PC-9 (cell line): ENCODE data around the gene YWHAB. TPM values are rescaled to one million over a fixed set of nuclear protein-coding genes. Genes with fewer than 3 reads are reported as not detected.

Experiments used
- BruUV-seq: library from RNA; stranded (reverse); fragments of 400-500 nt; replicated peaks from 2 replicates; lab custom pipeline; 2021; lab: Mats Ljungman, UMichigan
- CTCF ChIA-PET: fragments of 300-600 bp; sonication (Branson Sonifier 250); formaldehyde crosslinking; loops from one replicate; lab custom pipeline; 2022; ENCODE audit warnings: antibody characterized with exemption; lab: Charles Lee
- POLR2A ChIA-PET: fragments of 300-600 bp; sonication (Branson Sonifier 250); formaldehyde crosslinking; loops from one replicate; lab custom pipeline; 2022; ENCODE audit warnings: antibody characterized with exemption; ENCODE audit not compliant: unreplicated experiment; lab: Charles Lee
- DNase-seq, 2 experiments: peaks; one replicate each; pipeline versions ENCODE4 v3.0.0 to v3.0.0-alpha.2; 2015 to 2022; ENCODE audit warnings: mixed read lengths in 1 of 2
- H2AFZ ChIP-seq: fragments of 200-600 bp; sonication (generic); 2 replicates; pipeline ENCODE4 v1.8.1; 2017; ENCODE audit warnings: antibody characterized with exemption
- H3F3A ChIP-seq: fragments of 200-600 bp; sonication (generic); 2 replicates; pipeline ENCODE4 v1.8.1; 2017; ENCODE audit warnings: antibody characterized with exemption, mild to moderate bottlenecking, low read depth; ENCODE audit not compliant: insufficient read depth
- H3K27ac ChIP-seq: fragments of 200-600 bp; sonication (generic); 2 replicates; pipeline ENCODE4 v1.6.1; 2016; ENCODE audit warnings: mixed run types
- H3K27me3 ChIP-seq: fragments of 200-600 bp; sonication (generic); 2 replicates; pipeline ENCODE4 v1.6.1; 2016; ENCODE audit warnings: low read depth, mixed run types; ENCODE audit not compliant: insufficient read depth
- H3K36me3 ChIP-seq: fragments of 200-600 bp; sonication (generic); 2 replicates; pipeline ENCODE4 v1.6.1; 2016; ENCODE audit warnings: low read depth, mixed run types
- H3K4me1 ChIP-seq: fragments of 200-600 bp; sonication (generic); replicated peaks from 2 replicates; pipeline ENCODE4 v1.6.1; 2016; ENCODE audit warnings: mixed run types; ENCODE audit not compliant: insufficient read depth
- H3K4me2 ChIP-seq: fragments of 200-600 bp; sonication (generic); 2 replicates; pipeline ENCODE4 v1.6.1; 2017; ENCODE audit warnings: mixed run types
- H3K4me3 ChIP-seq: fragments of 200-600 bp; sonication (generic); 2 replicates; pipeline ENCODE4 v1.6.1; 2016; ENCODE audit warnings: mixed run types
- H3K79me2 ChIP-seq: fragments of 200-600 bp; sonication (generic); 2 replicates; pipeline ENCODE4 v1.6.1; 2017; ENCODE audit warnings: low read depth, mixed run types
- H3K9me2 ChIP-seq: fragments of 200-600 bp; sonication (generic); 2 replicates; pipeline ENCODE4 v1.8.1; 2017; ENCODE audit warnings: mild to moderate bottlenecking; ENCODE audit not compliant: insufficient read depth
- H3K9me3 ChIP-seq: fragments of 200-600 bp; sonication (generic); 2 replicates; pipeline ENCODE4 v1.8.1; 2016; ENCODE audit warnings: low read depth; ENCODE audit not compliant: insufficient read depth
- H4K20me1 ChIP-seq: fragments of 200-600 bp; sonication (generic); 2 replicates; pipeline ENCODE4 v1.8.1; 2017; ENCODE audit not compliant: insufficient read depth
- EZH2 ChIP-seq: fragments of 200-600 bp; sonication (generic); IDR thresholded peaks from 2 replicates; pipeline ENCODE4 v1.8.0; 2017; ENCODE audit warnings: antibody characterized with exemption, low read depth
- intact Hi-C: fragments of 100-400 bp; cut with micrococcal nuclease; formaldehyde crosslinking; loops from one replicate; pipeline ENCODE4 v1.10.0; 2022; ENCODE audit not compliant: unreplicated experiment
- total RNA-seq: library from RNA; stranded (reverse); gene quantifications from 2 replicates; pipeline ENCODE4 v1.2.3, GENCODE V29; 2021
- TF ChIP-seq, protein P1 (sequence below): fragments of 200-600 bp; sonication (generic); conservative IDR thresholded peaks from 2 replicates; pipeline ENCODE4 v1.6.1; 2017; ENCODE audit warnings: mixed run types, antibody characterized with exemption, mild to moderate bottlenecking, moderate library complexity

Gene YWHAB
- total RNA-seq, 1 experiment from 2014 or later, result 249 TPM

- H3K79me2 ChIP-seq, result no peaks in the 10 kb centered on the region
- no peak overlapping the region for H2AFZ ChIP-seq
- no peaks in the 10 kb centered on the region for H3K27me3 ChIP-seq
- TF ChIP-seq, protein P1, sequence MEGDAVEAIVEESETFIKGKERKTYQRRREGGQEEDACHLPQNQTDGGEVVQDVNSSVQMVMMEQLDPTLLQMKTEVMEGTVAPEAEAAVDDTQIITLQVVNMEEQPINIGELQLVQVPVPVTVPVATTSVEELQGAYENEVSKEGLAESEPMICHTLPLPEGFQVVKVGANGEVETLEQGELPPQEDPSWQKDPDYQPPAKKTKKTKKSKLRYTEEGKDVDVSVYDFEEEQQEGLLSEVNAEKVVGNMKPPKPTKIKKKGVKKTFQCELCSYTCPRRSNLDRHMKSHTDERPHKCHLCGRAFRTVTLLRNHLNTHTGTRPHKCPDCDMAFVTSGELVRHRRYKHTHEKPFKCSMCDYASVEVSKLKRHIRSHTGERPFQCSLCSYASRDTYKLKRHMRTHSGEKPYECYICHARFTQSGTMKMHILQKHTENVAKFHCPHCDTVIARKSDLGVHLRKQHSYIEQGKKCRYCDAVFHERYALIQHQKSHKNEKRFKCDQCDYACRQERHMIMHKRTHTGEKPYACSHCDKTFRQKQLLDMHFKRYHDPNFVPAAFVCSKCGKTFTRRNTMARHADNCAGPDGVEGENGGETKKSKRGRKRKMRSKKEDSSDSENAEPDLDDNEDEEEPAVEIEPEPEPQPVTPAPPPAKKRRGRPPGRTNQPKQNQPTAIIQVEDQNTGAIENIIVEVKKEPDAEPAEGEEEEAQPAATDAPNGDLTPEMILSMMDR, result no peak
- TF ChIP-seq EZH2, result no peak
- CTCF ChIA-PET, result no interaction called here
- POLR2A ChIA-PET, result interaction anchor here (0.6 kb wide), 1 partner anchor 400 kb away, joined by 3 read pairs; no protein-coding TSS in a partner anchor
- peaks cover 40% of the 10 kb centered on the region for H3K36me3 ChIP-seq
- BruUV-seq, result no TSS peak
- no peaks in the 10 kb centered on the region for H3K9me3 ChIP-seq
- no peak overlapping the region for H3K27ac ChIP-seq
- H3K4me1 ChIP-seq, result no peaks in the 10 kb centered on the region
- 0 out of 2 replicates have a peak, but pooled peaks cover 3% of the 10 kb centered on the region for H4K20me1 ChIP-seq
- H3K4me2 ChIP-seq, result no peak overlapping the region
- H3K4me3 ChIP-seq, result no peak overlapping the region
- DNase-seq, result no peak
- peaks cover 16% of the 10 kb centered on the region; the same call in 1 of the 2 replicates for H3F3A ChIP-seq
- H3K9me2 ChIP-seq, result no peaks in the 10 kb centered on the region
- intact Hi-C loops, result no loop called here
Measured at GRCh38 chr20:44941120-44941691, 55.7 kb downstream of the YWHAB start.

DNA sequence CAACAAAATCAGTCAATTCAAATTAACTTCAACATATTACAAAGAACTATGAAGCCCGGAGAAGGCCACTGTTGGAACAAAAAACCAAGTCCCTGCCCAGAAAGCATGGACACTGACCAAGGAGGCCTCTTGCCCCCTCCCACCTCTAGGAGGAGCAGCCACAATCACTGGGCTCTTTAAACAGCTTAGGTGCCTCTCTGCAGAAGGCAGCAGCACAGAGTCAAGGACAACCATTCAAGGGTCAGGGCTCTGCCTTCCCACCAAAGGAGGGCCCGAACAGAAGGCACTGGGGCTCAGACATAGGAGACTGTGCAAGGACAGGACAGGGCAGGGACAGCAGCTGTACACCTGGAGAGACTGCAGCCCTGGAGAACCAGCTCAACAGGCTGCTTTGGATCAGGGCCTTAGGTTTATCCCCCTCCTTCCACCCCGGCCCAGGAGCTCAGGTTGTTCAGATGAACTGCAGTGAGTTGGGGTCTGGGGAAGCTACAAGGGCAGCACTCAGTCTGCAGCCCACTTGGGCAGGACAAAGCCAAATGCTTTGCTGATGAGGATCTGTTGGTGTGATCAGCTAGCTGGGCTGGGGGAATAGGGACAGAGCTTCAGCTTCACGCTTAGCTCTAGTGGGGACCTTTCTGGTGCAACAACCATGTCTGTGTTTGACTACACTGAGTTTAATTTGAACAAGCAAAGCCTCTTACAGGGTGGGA is 56.9 kb downstream of the YWHAB start:
- Histone ChIP-seq H3K27me3 (no peaks in the 10 kb centered on the region), H3K9me2 (no peaks in the 10 kb centered on the region), H3K79me2 (no peaks in the 10 kb centered on the region), H2AFZ (no peak overlapping the region), H3K4me2 (no peak overlapping the region), H4K20me1 (0 out of 2 replicates have a peak, but pooled peaks cover 3% of the 10 kb centered on the region), H3K4me3 (no peak overlapping the region), H3K4me1 (no peaks in the 10 kb centered on the region), H3K36me3 (peaks cover 33% of the 10 kb centered on the region), H3K9me3 (no peaks in the 10 kb centered on the region), H3K27ac (no peak overlapping the region), H3F3A (peaks cover 16% of the 10 kb centered on the region; the same call in 1 of the 2 replicates)
- ChIA-PET CTCF (no interaction called here), POLR2A (no interaction called here)
- TSS peak; percentile 38 for BruUV-seq
- intact Hi-C loops, result no loop called here
- TF ChIP-seq, protein P1, result no peak
- TF ChIP-seq EZH2, result no peak
- no peak for DNase-seq

GRCh38 chr20:44943828-44944227 is 58.3 kb downstream of the YWHAB start:
- H2AFZ ChIP-seq, result no peak overlapping the region
- POLR2A ChIA-PET, result no interaction called here
- DNase-seq, result no peak
- H3K4me1 ChIP-seq, result no peaks in the 10 kb centered on the region
- no peak overlapping the region for H3K4me3 ChIP-seq
- no peaks in the 10 kb centered on the region for H3K9me3 ChIP-seq
- no peaks in the 10 kb centered on the region for H3K79me2 ChIP-seq
- no peak overlapping the region for H3K4me2 ChIP-seq
- H3F3A ChIP-seq, result peaks cover 12% of the 10 kb centered on the region; the same call in 1 of the 2 replicates
- 0 out of 2 replicates have a peak, but pooled peaks cover 6% of the 10 kb centered on the region for H4K20me1 ChIP-seq
- H3K9me2 ChIP-seq, result no peaks in the 10 kb centered on the region
- no peaks in the 10 kb centered on the region for H3K27me3 ChIP-seq
- intact Hi-C loops, result no loop called here
- no peak for TF ChIP-seq EZH2
- TF ChIP-seq, protein P1, result no peak
- BruUV-seq, result no TSS peak
- CTCF ChIA-PET, result no interaction called here
- no peak overlapping the region for H3K27ac ChIP-seq
- H3K36me3 ChIP-seq, result peaks cover 41% of the 10 kb centered on the region
